T-helper 1 cell (primary cell): Measurements from ENCODE around the gene TM9SF1.

Experiments used
- DNase-seq, 5 donors: peaks; one replicate each; pipeline ENCODE4 v3.0.0-alpha.2; 2012 to 2020

TM9SF1 gene

DNA sequence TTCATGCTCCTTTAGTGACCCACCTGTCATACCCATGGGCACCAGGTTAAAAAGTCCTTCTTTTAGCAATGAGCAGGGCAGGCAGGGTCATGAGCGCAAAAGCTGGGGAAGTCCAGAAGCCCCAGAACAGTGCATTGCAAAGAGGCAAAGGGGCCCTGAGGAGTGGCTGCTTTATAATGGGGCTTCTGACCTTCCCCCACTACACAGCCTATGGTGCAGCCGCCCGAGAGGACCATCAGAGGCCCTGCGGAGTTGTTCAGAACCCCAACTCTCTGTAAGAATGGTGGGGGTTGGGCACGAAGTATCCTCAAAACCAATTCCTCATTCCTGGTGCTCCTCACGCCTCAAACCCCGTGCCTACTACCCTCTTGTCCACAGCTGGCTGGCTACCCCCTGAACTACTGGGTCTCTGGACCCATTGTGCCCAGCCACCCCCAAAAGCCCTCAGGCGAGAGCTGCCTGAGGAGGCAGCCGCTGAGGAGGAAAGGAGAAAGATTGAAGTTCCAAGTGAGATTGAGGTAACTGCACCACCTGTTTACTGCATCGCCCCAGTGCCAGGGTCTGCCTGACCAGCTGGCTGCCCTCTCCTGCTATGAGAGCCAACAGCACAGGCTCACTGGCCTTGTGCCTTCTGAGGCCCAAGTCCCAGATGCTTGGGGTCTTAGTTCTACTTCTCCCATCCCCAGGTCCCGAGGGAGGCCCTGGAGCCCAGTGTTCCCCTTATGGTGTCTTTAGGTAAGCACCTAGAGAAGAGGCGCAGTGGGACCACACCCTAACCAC lies 16.7 kb downstream of the TM9SF1 start:
- DNase-seq = no peak

DNA sequence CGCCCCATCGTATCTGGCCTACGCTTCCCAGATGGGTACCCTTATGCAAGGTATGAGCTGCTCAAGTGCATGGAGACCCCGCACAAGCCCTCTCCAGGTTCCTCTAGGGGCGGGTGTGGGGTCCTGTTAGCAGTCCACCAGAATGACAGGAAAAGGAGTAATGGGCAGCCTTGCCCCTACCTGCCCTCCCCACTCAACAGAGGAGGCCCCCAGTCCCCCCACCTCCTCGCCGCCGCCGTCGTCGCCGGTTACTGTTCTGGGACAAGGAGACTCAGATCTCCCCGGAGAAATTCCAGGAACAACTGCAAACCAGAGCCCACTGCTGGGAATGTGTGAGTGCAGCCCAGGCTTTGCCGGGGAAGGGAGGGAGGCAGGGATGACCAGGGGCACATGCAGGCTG lies 17.4 kb downstream of the TM9SF1 start:
- DNase-seq = no peak

GRCh38 chr14:24177041-24177825 lies 18.0 kb downstream of the TM9SF1 start:
- no peak for DNase-seq

- DNase-seq = no peak
These were observed 18.6 kb downstream of the TM9SF1 start for GRCh38 chr14:24176599-24176998.

- no peak for DNase-seq
These were observed 22.4 kb downstream of the TM9SF1 start for GRCh38 chr14:24172871-24173281.

GRCh38 chr14:24172261-24172860 lies 22.9 kb downstream of the TM9SF1 start:
- no peak for DNase-seq

DNA sequence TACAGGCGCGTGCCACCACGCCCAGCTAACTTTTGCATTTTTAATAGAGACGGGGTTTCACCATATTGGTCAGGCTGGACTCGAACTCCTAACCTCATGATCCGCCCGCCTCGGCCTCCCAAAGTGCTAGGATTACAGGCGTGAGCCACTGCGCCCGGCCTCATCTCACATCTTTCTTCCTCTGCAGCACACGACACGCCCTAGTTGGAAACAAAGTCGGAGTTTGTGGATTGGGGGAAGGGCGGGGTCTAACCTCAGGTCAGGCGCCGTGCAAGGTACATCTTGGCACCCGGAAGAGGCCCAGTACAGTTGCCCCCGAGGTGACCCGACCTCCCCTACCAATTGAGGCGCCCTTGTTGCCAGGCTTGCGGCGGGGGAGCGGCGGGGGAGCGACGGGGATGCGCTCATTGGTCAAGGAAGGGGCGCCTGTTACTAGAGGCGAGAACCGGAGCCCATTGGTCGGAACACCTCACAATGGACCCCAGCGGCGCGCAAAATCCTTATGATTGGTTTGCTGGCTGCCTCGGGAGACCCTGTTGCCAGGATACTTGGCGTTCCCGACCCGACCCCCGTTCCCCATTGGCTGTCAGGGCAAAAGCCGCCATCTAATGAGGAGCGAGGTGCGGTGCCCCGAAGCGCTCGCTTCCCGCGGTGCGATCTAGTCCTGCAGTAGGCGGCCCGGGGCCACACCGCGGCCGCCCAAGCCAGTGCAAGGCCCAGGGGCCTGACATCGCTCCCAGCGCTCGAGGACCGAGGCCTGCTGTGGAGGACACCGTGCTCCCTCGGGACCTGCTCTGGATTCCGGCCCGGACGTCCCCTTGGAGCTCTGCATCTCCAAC lies 23.6 kb downstream of the TM9SF1 start, which contains the start of gene REC8:
Gene REC8, plus strand, starts transcription at position 659 of the 839 bp plus-strand sequence. CDS start 473 bp downstream, outside the sequence.
- DNase-seq = peak; percentile 47 to 79 (median 60)

DNA sequence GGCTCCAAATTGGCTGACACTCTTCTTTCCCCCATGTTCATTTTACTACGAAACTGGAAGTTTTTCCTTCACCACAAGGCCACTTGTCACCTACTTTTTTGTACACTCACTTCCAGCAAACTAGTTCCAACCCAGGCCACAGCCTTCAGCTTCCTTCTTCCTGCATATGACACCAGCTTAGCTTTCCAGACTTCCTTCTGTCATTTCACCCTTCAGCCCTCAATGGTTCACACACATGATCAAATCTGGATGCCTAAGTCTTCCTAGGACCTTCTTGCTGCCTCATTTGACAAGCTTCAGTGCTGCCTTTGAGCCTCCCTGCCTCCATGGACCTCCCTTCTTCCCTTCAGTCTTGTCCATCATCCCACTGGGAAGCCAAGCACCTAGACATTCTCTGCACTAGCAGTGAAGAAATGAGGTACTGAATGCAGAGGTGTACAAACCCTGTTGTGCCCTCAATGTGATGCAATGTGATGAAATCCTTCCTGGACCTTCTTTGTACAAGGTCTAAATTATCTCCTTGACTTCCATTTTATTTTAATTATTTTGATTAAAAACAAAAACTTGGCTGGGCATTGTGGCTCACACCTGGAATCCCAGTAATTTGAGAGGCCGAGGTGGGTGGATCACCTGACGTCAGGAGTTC lies 27.6 kb downstream of the TM9SF1 start:
- DNase-seq = no peak

DNA sequence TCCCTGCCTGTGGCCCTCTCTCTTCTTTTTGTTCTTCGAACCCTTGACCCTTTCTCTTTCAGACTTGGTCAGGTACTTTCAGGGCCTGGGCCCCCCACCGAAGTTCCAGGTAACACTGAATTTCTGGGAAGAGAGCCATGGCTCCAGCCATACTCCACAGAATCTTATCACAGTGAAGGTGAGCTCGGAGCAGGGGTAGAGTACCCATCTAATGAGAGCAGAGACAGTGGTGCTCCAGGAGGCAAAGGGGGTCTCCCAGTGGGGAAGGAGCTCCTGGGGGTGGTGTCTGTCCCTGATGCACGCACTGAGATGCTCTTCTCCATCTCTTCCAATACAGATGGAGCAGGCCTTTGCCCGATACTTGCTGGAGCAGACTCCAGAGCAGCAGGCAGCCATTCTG lies 29.5 kb downstream of the TM9SF1 start:
- DNase-seq = no peak

- no peak for DNase-seq
These were observed 30.7 kb downstream of the TM9SF1 start for GRCh38 chr14:24164518-24164991.

- no peak for DNase-seq
These were observed 33.1 kb downstream of the TM9SF1 start for GRCh38 chr14:24162093-24162492.

GRCh38 chr14:24160850-24161804 lies 34.1 kb downstream of the TM9SF1 start, which contains the start of gene IRF9:
Gene IRF9, plus strand, starts transcription at chr14:24161265. Its CDS starts 880 bp downstream, at chr14:24162145.
- DNase-seq = peak; percentile 89 to 97 (median 95)

DNA sequence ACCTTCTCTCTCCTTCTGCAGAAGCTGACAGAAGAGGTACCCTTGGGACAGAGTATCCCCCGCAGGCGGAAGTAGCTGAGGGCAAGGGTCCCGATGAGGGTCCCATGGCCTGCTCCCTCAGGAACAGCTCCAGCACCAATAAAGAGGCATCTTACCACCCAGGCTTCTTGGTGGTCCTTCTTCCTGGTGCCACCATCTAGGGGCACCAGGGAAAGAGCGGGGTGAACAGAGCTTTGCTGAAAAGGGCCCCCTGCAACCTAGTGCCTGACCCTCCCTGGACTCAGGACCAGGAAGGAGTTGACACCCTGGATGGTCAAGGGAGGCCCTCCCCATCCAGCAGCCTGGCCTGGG lies 34.8 kb downstream of the TM9SF1 start:
- DNase-seq = no peak

DNA sequence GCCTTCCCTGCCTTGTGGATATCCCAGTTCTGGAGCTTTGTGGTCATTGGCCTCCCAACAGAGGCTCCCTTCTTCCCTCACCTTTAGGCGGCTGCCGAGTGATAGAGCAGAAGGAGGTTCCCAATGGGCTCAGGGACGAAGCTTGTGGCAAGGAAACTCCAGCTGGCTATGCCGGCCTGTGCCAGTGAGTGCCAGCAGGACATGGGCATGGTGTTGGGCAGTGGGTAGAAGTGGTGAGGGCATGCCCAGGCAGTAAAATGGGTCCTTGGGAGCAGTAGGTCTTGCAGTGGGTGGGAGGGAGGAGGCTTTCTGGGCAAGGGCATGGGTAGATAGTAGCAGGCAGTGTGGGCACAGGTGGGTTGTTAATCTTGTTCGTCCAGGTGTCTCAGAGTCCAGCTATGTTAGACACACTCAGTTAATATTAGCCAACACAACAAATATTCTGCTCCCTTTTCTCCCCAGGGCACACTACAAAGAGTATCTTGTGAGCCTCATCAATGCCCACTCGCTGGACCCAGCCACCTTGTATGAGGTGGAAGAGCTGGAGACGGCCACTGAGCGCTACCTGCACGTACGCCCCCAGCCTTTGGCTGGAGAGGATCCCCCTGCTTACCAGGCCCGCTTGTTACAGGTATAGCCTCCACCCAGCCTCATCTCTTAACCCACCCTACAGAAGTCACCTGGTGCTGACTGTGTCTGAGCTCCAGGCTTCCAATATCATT lies 35.3 kb downstream of the TM9SF1 start:
- DNase-seq = no peak

DNA sequence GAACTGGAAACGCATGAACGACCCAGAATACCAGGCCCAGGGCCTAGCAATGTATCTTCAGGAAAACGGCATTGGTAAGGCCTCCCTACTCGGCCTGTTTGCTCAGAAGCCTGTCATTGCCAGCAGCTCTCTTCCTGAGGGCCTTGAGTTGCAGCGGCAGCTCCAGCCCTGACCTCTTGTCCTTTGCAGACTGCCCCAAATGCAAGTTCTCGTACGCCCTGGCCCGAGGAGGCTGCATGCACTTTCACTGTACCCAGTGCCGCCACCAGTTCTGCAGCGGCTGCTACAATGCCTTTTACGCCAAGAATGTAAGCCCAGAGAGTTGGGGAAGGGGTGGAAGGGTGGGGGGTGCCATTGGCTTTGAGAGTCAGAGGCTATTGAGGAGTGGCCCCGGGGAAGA lies 37.9 kb downstream of the TM9SF1 start:
- no peak for DNase-seq

DNA sequence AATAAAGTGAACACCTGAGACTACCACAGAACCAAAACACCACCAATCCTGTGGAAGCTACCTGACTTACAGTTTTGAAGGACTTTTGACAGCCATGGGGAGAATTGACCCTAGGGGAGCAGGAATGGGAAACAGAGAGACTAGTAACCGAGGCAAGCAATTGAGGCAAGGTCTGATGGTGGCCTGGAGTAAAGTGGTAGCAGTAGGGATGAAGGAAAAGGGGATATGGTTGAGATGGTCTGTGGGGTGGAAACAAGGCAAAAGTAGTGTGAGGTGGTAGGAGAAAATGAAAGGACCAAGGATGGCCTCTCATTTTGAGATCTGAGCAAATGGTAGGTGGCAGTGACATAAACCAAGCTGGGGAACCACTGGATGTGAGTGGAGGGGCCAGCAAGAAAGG lies 38.4 kb downstream of the TM9SF1 start:
- DNase-seq = no peak

- no peak for DNase-seq
These were observed 40.1 kb downstream of the TM9SF1 start for GRCh38 chr14:24155100-24155499.

- DNase-seq = no peak
These were observed 43.7 kb downstream of the TM9SF1 start for GRCh38 chr14:24151404-24152080.

DNA sequence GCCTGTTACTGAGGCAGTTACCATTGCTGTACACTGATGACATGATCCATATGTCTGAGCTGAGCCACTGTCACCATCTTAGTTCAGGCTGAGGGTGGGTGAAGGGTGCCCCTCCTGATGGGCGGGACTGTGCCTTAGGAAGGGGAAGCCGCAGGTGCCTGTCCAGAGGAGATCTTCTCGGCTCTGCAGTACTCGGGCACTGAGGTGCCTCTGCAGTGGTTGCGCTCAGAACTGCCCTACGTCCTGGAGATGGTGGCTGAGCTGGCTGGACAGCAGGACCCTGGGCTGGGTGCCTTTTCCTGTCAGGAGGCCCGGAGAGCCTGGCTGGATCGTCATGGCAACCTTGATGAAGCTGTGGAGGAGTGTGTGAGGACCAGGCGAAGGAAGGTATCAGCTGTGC lies 44.2 kb downstream of the TM9SF1 start:
- no peak for DNase-seq
